Measurements from ENCODE around the gene RGN.

- TF ChIP-seq MAX (IDR thresholded peaks at IDR 0.05; ENCODE audit: low read depth, low read length) (no peak), POLR2A (IDR thresholded peaks at IDR 0.05; ENCODE audit: extremely low read depth, insufficient read length) (no peak)
Observed at GRCh38 chrX:47080215-47080914, 2.1 kb downstream of the RGN start.
